Measurements from ENCODE around the gene NME8. TPM values are rescaled to one million over a fixed set of nuclear protein-coding genes. Genes with fewer than 3 reads are reported as not detected.
A peak's percentile ranks its signal among the peaks of the same experiment; 100 is the strongest.
"Not testable (repeated sequence)": the region's sequence is repeated elsewhere in the genome, so short reads cannot be mapped to it uniquely, and the experiment has no call there.

Gene NME8, protein sequence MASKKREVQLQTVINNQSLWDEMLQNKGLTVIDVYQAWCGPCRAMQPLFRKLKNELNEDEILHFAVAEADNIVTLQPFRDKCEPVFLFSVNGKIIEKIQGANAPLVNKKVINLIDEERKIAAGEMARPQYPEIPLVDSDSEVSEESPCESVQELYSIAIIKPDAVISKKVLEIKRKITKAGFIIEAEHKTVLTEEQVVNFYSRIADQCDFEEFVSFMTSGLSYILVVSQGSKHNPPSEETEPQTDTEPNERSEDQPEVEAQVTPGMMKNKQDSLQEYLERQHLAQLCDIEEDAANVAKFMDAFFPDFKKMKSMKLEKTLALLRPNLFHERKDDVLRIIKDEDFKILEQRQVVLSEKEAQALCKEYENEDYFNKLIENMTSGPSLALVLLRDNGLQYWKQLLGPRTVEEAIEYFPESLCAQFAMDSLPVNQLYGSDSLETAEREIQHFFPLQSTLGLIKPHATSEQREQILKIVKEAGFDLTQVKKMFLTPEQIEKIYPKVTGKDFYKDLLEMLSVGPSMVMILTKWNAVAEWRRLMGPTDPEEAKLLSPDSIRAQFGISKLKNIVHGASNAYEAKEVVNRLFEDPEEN
- not detected in 2 replicates for total RNA-seq (2014; rRNA removed; shearing (Covaris generic))

DNA sequence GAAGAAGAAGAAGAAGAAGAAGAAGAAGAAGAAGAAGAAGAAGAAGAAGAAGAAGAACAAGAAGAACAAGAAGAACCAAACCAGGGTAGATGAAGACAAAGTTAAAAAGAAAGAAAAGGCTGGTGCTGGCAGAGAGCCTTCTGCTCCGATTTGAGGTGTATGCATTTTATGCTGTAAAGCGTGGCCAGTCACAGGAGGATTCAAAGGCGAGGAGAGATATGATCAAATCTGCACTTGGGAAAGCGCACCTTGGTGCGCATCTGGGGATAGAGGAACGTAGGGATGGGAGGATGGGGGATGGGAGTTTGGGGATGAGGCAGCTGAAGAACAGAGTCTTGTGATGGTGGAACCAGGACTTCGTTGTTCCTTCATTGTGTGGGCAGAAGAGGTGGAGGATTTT, at the start of gene NME8:
Gene NME8, plus strand, starts transcription at position 301 of the 400 bp plus-strand sequence. CDS start 1,670 bp downstream, outside the sequence.
- no peak for DNase-seq (ENCODE audit: low spot score)

GRCh38 chr7:37806152-37806551, 42.2 kb upstream of the NME8 start:
- DNase-seq (ENCODE audit: low spot score) = no peak

DNA sequence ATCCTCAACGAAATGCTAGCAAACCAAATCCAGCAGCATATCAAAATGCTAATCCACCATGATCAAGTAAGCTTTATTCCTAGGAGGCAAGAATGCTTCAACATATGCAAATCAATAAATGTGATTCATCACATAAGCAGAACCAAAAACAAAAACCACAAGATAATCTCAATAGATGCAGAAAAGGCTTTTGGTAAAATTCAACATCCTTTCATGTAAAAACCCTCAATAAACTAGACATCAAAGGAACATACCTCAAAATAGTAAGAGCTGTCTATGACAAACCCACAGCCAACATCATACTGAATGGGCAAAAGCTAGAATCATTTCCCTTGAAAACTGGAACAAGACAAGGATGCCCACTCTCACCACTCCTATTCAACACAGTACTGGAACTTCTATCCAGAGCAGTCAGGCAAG, 36.2 kb upstream of the NME8 start:
- not testable (repeated sequence) for DNase-seq (ENCODE audit: low spot score)

DNA sequence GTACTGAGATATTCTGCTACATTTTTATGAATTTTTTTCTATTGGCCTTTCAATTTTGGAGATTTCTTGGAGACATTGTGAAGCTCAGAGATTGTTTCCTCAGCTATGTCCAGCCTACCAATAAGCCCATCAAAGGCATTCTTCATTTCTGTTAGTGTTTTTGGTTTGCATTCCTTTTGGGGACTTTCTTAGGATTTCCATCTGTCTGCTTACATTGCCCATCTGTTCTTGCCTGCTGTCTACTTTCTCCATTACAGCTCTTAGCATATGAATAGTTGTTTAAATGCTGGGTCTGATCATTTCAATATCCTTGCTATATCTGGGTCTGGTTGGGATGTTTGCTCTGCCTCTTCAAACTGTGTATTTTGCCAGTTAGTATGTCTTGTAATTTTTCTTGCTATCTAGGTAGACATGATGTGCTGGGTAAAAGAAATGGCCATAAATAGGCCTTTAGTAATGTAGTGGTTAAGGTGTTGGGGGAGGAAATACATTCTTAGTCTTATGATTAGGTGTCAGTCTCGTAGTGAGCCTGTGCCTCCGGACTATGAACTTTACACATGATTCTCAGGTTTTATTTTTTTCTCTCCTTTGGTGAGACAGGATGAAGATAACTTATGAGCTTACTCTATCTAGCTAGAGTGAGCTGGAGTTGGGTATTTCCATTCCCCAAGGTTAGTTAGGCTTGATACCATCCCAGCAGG, 32.6 kb upstream of the NME8 start:
- DNase-seq (ENCODE audit: low spot score) = no peak

DNA sequence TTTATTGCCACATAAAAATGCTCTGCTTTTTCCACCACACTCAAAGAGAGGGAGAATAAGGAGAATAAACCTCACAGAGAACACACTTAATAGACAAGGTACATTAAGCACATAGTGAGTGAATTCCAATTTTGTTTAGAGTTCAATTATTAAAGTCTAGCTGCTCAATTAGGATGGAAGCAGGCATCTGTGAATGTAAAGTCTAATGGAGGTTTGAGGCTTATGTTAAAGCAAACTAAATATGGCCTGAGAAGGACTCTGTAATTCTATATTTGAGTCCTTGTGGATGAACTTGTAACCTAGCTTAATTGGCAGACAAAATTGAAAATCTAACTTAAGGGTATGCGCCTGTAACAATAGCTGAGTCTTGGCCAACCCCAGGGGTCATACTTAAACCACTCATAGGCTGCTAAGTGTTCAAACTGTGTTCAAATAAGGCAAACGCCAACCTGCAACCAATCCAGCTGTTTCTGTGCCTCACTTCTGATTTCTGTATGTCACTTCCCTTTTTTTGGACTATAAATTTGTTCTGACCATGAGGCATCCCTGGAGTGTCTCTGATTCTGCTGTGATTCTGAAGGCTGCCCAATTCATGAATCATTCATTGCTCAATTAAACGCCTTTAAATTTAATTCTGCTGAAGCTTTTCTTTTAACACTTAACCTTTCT, 31.3 kb upstream of the NME8 start:
- DNase-seq (ENCODE audit: low spot score) = no peak

- no peak for DNase-seq (ENCODE audit: low spot score)
These were observed 30.8 kb upstream of the NME8 start for GRCh38 chr7:37817591-37817960.

GRCh38 chr7:37817996-37818720, 30.2 kb upstream of the NME8 start:
- DNase-seq (ENCODE audit: low spot score) = no peak

- DNase-seq (ENCODE audit: low spot score) = no peak
These were observed 27.5 kb upstream of the NME8 start for GRCh38 chr7:37820708-37821468.

DNA sequence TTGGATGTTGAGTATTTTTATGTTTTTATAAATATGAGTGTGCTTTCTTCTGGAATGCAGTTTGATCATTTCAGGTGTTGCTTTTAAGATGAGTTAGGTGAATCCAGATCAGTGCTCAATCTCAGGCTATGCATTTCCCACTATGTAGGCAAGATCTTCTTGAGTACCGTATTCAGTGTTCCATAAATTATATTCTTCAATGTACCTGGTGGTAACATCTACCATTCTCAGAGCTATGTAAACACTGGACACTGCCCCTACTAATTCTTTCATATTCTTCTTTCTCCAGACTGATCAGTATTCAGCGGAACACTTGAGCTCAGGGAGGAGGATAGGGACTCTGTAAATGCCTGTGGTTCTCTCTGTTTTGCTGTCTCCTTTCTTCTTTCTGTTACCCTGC, 25.5 kb upstream of the NME8 start:
- DNase-seq (ENCODE audit: low spot score) = no peak

DNA sequence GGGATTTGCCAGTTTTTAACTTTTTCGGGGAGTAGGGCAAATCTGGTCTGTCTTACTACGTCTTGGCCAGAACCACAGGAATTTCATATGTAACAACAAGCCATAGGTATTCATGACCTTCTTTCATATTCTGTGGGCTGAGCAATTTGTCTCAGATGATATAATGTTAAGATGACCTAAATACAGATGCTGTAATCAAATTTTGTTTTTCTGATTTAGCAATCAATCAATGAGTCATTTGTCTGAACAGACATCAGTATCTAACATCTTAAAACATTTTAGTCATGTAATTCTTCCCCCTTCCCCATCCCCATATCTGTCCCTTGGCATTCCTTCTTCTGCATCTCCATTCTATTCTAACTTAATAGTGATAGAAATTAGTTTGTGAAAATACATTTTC, 24.8 kb upstream of the NME8 start:
- DNase-seq (ENCODE audit: low spot score) = no peak

DNA sequence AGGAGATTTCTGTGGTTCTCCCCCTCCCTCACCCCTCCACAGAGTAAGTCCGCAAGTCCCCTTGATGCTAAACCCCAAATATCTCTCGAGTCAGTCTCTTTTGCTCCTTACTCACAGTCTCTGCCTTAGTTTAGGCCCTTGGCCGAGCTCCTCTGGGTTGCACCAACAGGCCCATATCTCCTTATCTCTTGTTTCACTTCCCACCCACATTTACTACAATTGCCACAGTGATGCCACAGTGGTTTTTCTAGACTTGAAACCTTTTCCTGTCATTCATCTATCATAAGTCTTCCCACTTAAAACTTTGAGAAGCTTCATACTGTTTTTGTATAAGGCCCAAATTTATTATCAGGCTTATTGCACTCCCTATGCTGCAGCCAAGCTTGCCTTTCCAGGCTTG, 23.4 kb upstream of the NME8 start:
- DNase-seq (ENCODE audit: low spot score) = no peak

GRCh38 chr7:37826825-37827224, 21.6 kb upstream of the NME8 start:
- DNase-seq (ENCODE audit: low spot score) = no peak

GRCh38 chr7:37831244-37831643, 17.2 kb upstream of the NME8 start:
- DNase-seq (ENCODE audit: low spot score) = no peak

DNA sequence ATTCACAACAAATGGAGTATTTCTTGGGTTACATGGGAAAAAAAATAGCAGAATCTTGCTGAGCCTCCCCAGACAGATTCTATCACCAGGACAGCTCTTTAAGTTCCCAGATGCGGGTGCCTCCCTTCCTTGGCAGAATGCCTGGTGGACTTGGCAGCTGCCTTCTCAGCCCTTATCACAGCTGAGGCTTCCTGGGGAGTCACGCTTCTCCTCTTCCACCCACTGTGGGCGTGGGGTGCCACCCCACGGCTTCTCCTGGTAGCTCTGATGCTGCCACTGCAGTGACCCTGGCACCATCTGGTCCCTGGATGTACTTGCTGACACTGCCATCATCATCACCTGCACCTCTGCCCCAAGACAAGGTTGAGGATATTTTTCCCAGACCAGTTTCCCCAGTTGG, 16.2 kb upstream of the NME8 start:
- peak; percentile 59 for DNase-seq (ENCODE audit: low spot score)

DNA sequence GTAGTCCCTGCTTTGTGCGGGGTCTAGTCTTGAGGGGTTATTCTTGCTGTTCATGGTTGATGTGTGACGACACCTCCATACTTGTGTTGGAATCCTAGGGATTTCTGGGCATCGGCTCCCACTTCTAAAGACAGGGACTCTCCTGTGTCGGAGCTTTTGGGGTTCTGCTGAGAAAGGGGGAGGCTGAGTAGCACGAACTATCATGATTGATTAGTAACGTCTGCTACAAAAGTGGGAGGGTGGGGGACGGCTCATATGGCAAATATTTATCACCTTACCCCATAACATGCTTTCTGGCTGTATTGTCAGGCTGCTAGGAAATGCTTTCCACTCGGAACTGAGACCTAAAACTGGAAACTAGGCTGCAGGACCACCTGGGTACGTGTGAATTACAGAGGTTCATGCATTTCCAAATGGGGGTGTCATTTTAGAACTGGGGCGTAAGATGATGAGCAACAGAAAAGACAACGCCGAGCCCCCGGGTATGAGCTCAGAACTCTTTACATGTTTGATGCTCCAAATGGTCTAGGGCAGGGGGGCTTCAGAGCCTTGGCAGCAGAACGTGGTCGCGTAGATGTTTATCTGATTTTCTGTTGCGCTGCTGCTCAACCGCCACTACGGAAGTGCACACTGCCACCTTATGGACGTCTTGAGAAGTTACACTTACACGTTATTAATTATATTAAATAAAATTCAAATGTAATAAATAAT, 15.1 kb upstream of the NME8 start:
- peak; percentile 42 for DNase-seq (ENCODE audit: low spot score)

DNA sequence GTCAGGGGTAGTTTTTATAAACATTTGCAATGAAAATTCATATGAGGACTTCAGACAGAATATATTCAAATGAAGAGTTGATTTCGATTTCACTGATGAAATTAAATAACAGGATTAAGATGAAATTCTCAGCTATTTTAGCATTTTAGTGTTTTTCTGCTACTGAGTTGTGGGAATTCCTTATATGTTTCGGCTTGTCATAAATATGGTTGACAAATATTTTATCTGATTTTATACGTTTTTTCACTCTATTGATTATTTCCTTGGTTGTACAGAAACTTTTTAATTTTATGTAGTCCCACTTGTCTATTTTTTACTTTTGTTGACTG, 14.6 kb upstream of the NME8 start:
- no peak for DNase-seq (ENCODE audit: low spot score)

DNA sequence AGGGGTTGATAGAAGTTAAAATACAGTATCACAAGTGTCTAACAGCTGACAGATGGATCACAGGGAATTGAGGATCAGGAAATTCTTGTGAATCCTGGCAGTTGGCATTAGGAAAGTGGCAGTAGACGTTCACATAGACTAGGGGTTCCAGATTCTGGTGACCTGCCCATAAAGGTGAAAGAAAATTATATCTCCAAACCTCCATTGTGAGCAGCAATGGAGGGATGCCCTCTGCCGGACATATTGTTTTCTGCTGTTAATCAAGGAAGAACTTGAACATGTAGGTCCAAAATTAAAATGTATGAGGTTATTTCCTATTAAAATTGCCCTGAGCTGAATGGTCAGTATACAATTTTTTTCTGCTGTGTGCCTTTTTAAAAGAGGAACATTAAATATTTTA, 5.1 kb downstream of the NME8 start:
- peak; percentile 6 for DNase-seq (ENCODE audit: low spot score)

GRCh38 chr7:37882086-37882485, 33.7 kb downstream of the NME8 start:
- DNase-seq (ENCODE audit: low spot score) = no peak

- DNase-seq (ENCODE audit: low spot score) = no peak
These were observed 45.0 kb downstream of the NME8 start for GRCh38 chr7:37893359-37893758.

- DNase-seq (ENCODE audit: low spot score) = no peak
These were observed 46.3 kb downstream of the NME8 start for GRCh38 chr7:37894671-37895070.

All from A172 (cell line).